Measurements from ENCODE around the gene FMR1.

DNA sequence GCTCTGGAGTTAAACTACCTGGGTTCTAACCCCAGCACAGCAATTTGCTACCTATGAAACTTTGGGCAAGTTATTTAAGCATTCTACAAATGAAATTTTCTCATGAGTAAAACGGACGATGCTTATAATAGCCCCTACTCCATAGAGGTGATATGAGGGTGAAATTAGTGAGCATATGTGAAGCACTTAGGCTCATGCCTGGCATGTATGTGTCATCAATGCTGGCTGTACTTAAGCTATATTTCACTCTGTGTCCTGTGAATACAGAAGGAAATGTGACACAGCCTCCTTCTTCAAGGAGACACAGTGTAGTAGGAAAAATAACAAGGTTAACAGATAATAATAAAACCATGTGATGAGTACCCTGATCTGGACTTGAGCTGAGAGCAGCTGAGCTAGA lies 49.0 kb downstream of the FMR1 start:
- TF ChIP-seq POLR2A (IDR thresholded peaks at IDR 0.05; ENCODE audit: low read depth, low read length): no peak
- TF ChIP-seq POLR2AphosphoS5 (IDR thresholded peaks at IDR 0.05; ENCODE audit: low read depth, low read length): no peak
- no peak for TF ChIP-seq TAF1 (IDR thresholded peaks at IDR 0.05; ENCODE audit: low read depth, low read length)
- no peak for TF ChIP-seq PAX5 (IDR thresholded peaks at IDR 0.05; ENCODE audit: insufficient read depth, low read length, severe bottlenecking)
